Caco-2 (cell line): ENCODE data around the gene REG4. TPM values are rescaled to one million over a fixed set of nuclear protein-coding genes. Genes with fewer than 3 reads are reported as not detected.

ENCODE experiments used
- BruUV-seq: library from RNA; stranded (reverse); fragments of 400-500 nt; replicated peaks from 2 replicates; lab custom pipeline; 2021; lab: Mats Ljungman, UMichigan
- CTCF ChIA-PET: fragments of 300-600 bp; sonication (Branson Sonifier 250); formaldehyde crosslinking; loops from one replicate; lab custom pipeline; 2022; ENCODE audit warnings: antibody characterized with exemption; lab: Charles Lee
- POLR2A ChIA-PET: fragments of 300-600 bp; sonication (Branson Sonifier 250); formaldehyde crosslinking; loops from one replicate; lab custom pipeline; 2022; ENCODE audit warnings: antibody characterized with exemption; lab: Charles Lee
- DNase-seq, 2 experiments: peaks; one replicate each; pipeline versions ENCODE4 v3.0.0 to v3.0.0-alpha.2; 2020 to 2022
- H3K27me3 ChIP-seq: replicated peaks from 2 replicates; pipeline ENCODE4 v1.6.0; 2011; ENCODE audit warnings: low read length; ENCODE audit not compliant: control insufficient read depth, insufficient read depth
- H3K36me3 ChIP-seq: 2 replicates; pipeline ENCODE4 v1.5.1; 2011; ENCODE audit warnings: low read length; ENCODE audit not compliant: control insufficient read depth, insufficient read depth
- H3K4me1 ChIP-seq: fragments of 250-450 bp; sonication (Bioruptor Pico); 2 replicates; pipeline ENCODE4 v1.5.1; 2020; ENCODE audit warnings: mild to moderate bottlenecking
- H3K4me3 ChIP-seq: 2 replicates; pipeline ENCODE4 v1.5.1; 2011; ENCODE audit warnings: low read depth, mild to moderate bottlenecking, control low read depth, low read length
- H3K9me3 ChIP-seq: fragments of 250-450 bp; sonication (Bioruptor Pico); 2 replicates; pipeline ENCODE4 v1.5.1; 2020; ENCODE audit warnings: mild to moderate bottlenecking, moderate library complexity
- H3K27ac Mint-ChIP-seq: one replicate; pipeline ENCODE4 v1.8.0; 2022; ENCODE audit warnings: mixed read lengths; ENCODE audit not compliant: unreplicated experiment
- H3K27me3 Mint-ChIP-seq: one replicate; pipeline ENCODE4 v1.8.0; 2022; ENCODE audit warnings: mixed read lengths; ENCODE audit not compliant: insufficient read depth, unreplicated experiment
- H3K36me3 Mint-ChIP-seq: one replicate; pipeline ENCODE4 v1.8.0; 2022; ENCODE audit warnings: mild to moderate bottlenecking, mixed read lengths; ENCODE audit not compliant: insufficient read depth, unreplicated experiment
- H3K4me1 Mint-ChIP-seq: one replicate; pipeline ENCODE4 v1.8.0; 2022; ENCODE audit warnings: low read depth, mixed read lengths; ENCODE audit not compliant: unreplicated experiment
- H3K4me3 Mint-ChIP-seq: one replicate; pipeline ENCODE4 v1.8.0; 2022; ENCODE audit warnings: mild to moderate bottlenecking, moderate library complexity, mixed read lengths; ENCODE audit not compliant: unreplicated experiment
- H3K9me3 Mint-ChIP-seq: one replicate; pipeline ENCODE4 v1.8.0; 2022; ENCODE audit warnings: mixed read lengths; ENCODE audit not compliant: unreplicated experiment
- CTCF ChIP-seq, 2 experiments: fragments of 200-600 bp in 1 of 2; IDR thresholded peaks; 1 replicate in 1 of 2; 2 replicates in 1 of 2; pipeline versions ENCODE4 v1.5.1 to v1.8.0; 2011 to 2022; ENCODE audit warnings: antibody characterized with exemption in 1 of 2, control low read depth in 1 of 2, inconsistent platforms in 1 of 2, low read depth in 1 of 2, low read length in 1 of 2, mild to moderate bottlenecking in 1 of 2, moderate library complexity in 1 of 2; ENCODE audit not compliant: insufficient read depth in 1 of 2, severe bottlenecking in 1 of 2, unreplicated experiment in 1 of 2
- intact Hi-C: fragments of 100-400 bp; cut with micrococcal nuclease; formaldehyde crosslinking; loops from one replicate; pipeline ENCODE4 v1.10.0; 2022; ENCODE audit not compliant: unreplicated experiment
- total RNA-seq: library from RNA; stranded (reverse); gene quantifications from 2 replicates; pipeline ENCODE4 v1.2.3, GENCODE V29; 2022

REG4 gene
- total RNA-seq, 1 experiment from 2014 or later = 8.0 TPM

GRCh38 chr1:119795261-119796200 lies 15.7 kb downstream of the REG4 start:
- BruUV-seq = no TSS peak
- CTCF ChIA-PET = no interaction called here

GRCh38 chr1:119794876-119795240 lies 16.4 kb downstream of the REG4 start:
- peaks cover 33% of the 10 kb centered on the region for H3K4me1 ChIP-seq
- Mint-ChIP-seq H3K27me3 (no peaks in the 10 kb centered on the region), H3K4me3 (no peak overlapping the region), H3K9me3 (no peaks in the 10 kb centered on the region), H3K4me1 (peaks cover 23% of the 10 kb centered on the region), H3K27ac (no peak overlapping the region), H3K36me3 (no peaks in the 10 kb centered on the region)
- DNase-seq = no peak
- ChIA-PET POLR2A (no interaction called here), CTCF (no interaction called here)
- BruUV-seq = no TSS peak
- H3K27me3 ChIP-seq = no peaks in the 10 kb centered on the region
- TF ChIP-seq CTCF (IDR thresholded peaks at IDR 0.05; ENCODE audit: insufficient read depth in 1 of 2, low read depth in 1 of 2, low read length in 1 of 2, severe bottlenecking in 1 of 2, unreplicated experiment in 1 of 2) = no peak
- no peaks in the 10 kb centered on the region for H3K9me3 ChIP-seq
- H3K36me3 ChIP-seq = no peaks in the 10 kb centered on the region; the same call in 1 of the 2 replicates
- intact Hi-C loops = no loop called here
- no peak overlapping the region for H3K4me3 ChIP-seq

More at GRCh38 chr1:119795261-119796200, 15.7 kb downstream of the REG4 start:
- Mint-ChIP-seq H3K27me3 (no peaks in the 10 kb centered on the region), H3K4me3 (no peak overlapping the region), H3K9me3 (no peaks in the 10 kb centered on the region), H3K36me3 (no peaks in the 10 kb centered on the region), H3K27ac (no peak overlapping the region), H3K4me1 (peaks cover 17% of the 10 kb centered on the region)
- TF ChIP-seq CTCF (IDR thresholded peaks at IDR 0.05; ENCODE audit: insufficient read depth in 1 of 2, low read depth in 1 of 2, low read length in 1 of 2, severe bottlenecking in 1 of 2, unreplicated experiment in 1 of 2) = no peak
- no peak for DNase-seq
- Histone ChIP-seq H3K36me3 (no peaks in the 10 kb centered on the region; the same call in 1 of the 2 replicates), H3K4me1 (peaks cover 26% of the 10 kb centered on the region), H3K9me3 (no peaks in the 10 kb centered on the region), H3K27me3 (no peaks in the 10 kb centered on the region), H3K4me3 (no peak overlapping the region)
- intact Hi-C loops = no loop called here
- POLR2A ChIA-PET = no interaction called here

- no TSS peak for BruUV-seq
- Histone ChIP-seq H3K9me3 (no peaks in the 10 kb centered on the region), H3K4me3 (no peak overlapping the region), H3K27me3 (no peaks in the 10 kb centered on the region), H3K4me1 (peaks cover 33% of the 10 kb centered on the region), H3K36me3 (no peaks in the 10 kb centered on the region; the same call in 1 of the 2 replicates)
- Mint-ChIP-seq H3K36me3 (no peaks in the 10 kb centered on the region), H3K4me1 (peaks cover 23% of the 10 kb centered on the region), H3K27me3 (no peaks in the 10 kb centered on the region), H3K4me3 (no peak overlapping the region), H3K27ac (no peak overlapping the region), H3K9me3 (no peaks in the 10 kb centered on the region)
- POLR2A ChIA-PET = no interaction called here
- CTCF ChIA-PET = no interaction called here
- no peak for DNase-seq
- TF ChIP-seq CTCF (IDR thresholded peaks at IDR 0.05; ENCODE audit: insufficient read depth in 1 of 2, low read depth in 1 of 2, low read length in 1 of 2, severe bottlenecking in 1 of 2, unreplicated experiment in 1 of 2) = no peak
- intact Hi-C loops = no loop called here
These were observed 16.9 kb downstream of the REG4 start for GRCh38 chr1:119794230-119794875.
